Posterior vena cava (tissue), 2 donors: ENCODE data around the gene LCAT. TPM values are rescaled to one million over a fixed set of nuclear protein-coding genes. Genes with fewer than 3 reads are reported as not detected.

Source experiments
- DNase-seq: peaks from one replicate; pipeline ENCODE4 v3.0.0-alpha.2; 2020; ENCODE audit warnings: low spot score
- intact Hi-C, 2 donors: fragments of 100-400 bp; cut with DNase I; formaldehyde crosslinking; loops; one replicate each; pipeline versions ENCODE4 v1.14.1 to v1.14.2; 2022 to 2023
- total RNA-seq, 2 donors: library from RNA; stranded (reverse); fragmentation: NEBNext Ultra II Directional; extraction: Animal tissue kit (Norgen Biotek cat#: 25700); gene quantifications; one replicate each; pipeline ENCODE4 v1.2.1, GENCODE V29; 2021
- donor health status: DM: yes; HTN: yes; CAD: no.
- donor health status: DM: yes; HTN: yes; CAD: no.

The LCAT gene
- total RNA-seq, 2 donors from 2014 or later, result 19.2 to 29.8 TPM

DNA sequence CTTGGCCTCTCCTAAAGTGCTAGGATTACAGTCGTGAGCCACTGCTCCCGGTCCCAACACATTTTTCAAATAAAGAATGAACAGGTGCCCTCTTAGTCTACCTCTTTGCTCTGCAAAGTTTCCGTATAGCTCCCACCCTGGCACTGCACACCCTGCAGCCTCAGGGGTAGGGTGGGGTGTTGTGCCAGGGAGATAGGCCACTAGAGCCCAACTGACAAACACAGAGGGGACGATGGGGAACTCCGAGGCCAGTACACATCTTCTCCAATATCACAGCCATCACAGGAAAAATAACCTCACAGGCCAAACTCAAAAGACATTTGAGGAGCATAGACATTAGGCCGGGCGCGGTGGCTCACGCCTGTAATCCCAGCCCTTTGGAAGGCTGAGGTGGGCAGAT lies 27.2 kb upstream of the LCAT start:
- DNase-seq, result no peak

DNA sequence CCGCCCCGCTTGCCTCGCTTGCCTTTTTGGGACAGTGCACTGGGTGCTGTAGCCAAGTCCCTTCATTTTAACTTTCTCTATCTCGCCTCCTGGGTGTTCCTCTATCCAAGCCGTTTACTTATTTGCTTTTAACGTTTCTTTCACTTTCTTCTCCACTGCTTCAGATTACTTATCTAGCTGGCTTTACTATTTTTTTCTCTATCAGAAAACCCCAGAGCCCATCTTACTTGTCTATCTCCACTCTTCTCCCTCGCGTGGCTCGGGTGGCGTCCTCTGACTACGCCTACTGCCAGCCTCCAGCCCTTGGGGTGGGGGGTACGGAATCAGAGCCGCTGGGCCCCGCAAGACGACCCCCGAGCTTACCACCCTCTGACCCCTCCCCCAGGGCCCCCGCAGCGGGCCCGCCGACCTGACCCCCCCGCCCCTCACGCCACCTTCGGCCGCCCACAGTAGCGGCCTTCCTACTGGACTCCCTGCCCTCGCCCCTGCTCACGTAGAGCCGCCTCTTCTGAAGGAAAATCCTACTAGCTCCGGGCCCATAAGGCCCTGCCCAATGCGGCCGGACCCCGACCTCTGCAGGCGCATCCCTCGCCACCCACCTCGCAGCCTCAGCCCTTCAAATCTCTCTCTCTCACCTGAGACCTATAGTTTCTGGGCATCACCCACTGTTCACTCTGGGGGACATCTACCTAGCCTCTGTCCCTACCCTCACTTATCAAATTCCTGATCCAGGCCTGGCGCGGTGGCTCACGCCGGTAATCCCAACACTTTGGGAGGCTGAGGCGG lies 25.5 kb upstream of the LCAT start:
- intact Hi-C loops, result no loop called here
- DNase-seq, result no peak

More for the DNA sequence above, 27.2 kb upstream of the LCAT start:
- intact Hi-C loops, result no loop called here

DNA sequence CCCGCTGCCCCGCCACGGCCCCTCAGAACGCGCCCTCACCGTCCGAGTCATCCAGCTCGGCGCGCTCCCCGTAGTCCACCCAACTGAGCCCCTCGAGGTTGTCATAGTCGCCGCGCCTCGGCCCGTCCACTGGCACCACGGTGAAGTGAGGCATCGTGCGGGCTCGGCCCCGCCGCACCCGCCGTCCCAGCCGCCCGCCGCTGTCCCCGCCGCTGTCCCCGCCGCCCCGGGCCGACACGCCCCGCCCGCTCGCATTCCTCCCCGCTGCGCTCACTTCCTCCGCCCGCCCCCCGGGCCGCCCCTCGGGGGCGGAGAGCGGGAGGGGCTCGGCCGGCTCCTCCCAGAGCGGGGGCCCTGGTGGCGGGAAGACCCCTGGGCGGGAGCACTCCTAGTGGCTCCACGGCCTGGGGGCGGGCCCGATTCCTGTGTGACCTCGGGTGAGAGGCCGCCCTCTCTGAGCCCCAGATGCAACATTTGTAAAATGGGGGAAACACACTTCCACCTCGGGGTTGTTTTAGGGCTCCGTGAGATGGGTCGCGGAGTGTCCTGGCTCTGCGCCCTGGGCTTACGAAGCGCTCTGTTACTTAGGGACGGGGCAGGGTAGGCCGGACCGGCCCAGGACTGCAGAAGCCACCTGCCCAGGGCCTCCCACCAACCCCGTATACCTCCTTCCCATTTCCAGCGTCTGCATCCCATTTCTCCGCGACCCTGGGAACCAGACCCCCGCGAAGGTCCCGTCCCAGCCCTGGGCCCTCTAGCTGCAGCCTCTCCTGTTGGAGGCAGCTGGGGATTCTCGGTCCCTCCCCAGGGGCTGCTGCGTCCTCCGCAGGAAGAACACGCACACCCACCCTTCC lies 24.7 kb upstream of the LCAT start, which contains the start of gene SLC12A4:
Gene SLC12A4, minus strand, starts transcription at position 238 of the 854 bp plus-strand sequence. Its CDS starts 84 bp downstream, at position 154.
- intact Hi-C loops, result no loop called here
- DNase-seq, result peak; percentile 96

DNA sequence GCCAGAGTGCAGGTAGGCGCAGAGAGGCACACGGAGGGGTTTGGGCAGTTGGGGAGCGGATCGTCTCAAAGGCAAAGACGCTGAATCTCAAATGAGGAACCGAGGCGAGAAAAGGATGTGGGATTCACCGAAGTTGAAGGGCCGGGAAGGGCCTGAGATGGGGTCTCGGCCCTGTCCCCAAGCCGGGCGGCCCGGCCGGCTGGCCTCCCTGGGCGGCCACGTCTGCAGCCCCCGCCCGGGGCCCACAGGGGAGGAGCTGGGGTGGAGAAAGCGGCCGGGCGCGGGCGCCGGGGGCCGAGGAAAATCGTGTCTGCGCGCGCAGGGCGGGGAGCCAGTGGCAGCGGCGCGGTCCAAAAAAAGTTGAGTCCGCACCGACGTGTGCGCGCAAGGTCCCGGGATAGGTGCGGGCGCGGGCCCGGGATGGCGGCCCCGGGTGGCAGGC lies 24.1 kb upstream of the LCAT start:
- no peak for DNase-seq
- intact Hi-C loops, result no loop called here

DNA sequence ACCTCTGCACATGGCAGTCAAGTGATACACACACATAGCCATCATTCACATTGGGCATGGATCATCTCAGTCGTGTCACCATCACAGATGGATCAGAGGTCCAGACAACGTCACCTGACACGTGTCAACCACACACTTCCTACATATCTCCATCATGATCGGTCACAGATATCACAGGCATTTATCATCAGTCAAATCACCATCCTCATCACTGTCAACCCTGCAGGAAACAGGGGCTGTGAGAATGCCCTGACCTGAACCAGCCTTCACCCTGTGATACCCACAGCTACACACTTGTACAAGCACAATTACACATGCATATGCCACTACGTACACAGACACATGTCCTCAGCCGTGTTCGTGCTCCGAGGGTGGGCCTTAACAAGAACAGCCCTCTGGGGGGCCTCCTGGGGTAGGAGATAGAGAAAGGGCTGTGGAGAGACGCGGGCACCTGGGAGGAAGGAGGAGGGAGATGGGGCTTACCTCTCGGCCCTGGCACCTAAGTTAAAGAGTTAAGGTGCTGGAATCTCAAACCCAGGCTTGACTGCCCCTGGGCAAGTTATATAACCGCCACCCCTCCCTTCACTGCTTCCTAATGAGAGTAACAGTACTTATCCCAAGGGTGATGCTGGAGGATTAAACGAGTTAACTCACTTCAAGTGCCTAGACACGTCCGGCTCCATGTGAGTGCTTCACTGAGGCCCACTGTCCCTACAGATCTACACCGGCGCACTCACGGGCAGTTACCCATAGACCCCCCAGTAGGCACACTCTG lies 23.4 kb upstream of the LCAT start:
- intact Hi-C loops, result no loop called here

DNA sequence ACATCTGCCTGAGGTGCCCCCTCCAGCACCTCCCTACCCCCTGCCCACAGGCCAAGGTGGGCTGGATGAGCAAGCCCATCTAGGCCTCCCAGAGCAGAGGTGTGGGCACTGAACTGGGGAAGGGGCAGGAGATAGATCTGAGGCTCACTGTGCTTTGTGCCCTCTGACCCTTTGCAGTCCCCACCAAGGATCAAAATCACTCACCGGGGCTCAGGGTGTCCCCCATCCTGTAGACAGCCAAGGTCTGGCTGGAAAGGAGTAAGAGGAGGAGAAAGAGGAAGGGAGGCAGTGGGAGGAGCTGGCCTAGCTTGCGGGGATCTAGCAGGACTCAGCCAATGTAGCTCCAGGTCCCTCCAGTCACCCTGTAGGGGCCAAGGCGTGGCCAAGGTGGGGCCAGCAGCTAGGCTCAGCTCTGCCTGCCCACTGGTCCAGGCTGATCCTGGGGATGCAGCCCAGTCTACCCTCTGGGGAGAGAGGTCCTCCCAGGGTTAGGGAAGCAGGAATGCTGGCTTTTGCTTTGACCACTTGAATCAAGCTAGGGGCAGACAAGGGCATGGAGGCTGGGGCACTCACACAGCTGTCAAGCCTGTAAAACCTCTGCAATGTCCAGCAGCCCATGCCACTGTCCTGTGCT lies 22.7 kb upstream of the LCAT start:
- intact Hi-C loops, result no loop called here
- DNase-seq, result no peak

More for the DNA sequence above, 23.4 kb upstream of the LCAT start:
- DNase-seq, result no peak

DNA sequence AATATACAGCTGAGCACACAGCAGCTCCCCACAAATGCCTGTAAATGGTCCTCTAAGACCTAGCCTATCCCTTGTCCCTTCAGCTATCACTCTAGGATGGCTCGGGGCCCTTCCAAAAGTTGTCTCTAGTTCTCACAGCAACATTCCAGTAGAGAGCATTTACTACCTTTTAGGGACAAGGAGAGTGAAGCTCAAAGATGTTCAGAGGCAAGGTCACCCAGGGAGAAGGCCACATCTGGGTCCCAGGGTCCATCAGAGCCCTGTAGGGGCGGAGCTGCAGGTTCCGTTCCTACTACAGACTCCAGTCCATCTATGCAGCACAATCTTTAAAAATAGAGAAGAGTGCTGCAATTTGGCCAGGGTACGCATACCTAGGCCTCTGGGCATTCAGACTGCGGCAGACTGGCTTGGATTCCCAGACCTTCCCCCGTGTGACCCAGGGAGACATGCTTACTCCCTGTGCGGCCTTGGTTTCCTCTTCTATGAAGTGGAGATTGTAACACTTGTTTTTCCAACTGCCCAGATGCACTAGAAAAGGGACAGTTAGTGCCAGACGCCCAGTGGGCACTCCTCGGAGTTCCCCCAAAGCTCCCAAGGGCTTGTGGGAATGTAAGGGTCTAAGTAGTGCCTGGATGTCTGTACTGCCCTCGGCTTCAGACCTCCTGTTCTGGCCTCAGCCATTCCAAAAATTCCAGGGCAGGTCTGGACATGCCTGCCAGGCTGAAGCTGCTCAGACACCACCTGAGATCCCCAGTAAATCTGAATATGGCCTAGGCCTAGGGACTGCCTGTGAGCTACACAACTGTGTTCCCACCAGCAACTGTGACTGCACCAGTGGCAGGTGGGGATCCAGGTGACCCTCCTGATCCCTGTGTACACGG lies 22.0 kb upstream of the LCAT start:
- DNase-seq, result no peak
- intact Hi-C loops, result no loop called here

DNA sequence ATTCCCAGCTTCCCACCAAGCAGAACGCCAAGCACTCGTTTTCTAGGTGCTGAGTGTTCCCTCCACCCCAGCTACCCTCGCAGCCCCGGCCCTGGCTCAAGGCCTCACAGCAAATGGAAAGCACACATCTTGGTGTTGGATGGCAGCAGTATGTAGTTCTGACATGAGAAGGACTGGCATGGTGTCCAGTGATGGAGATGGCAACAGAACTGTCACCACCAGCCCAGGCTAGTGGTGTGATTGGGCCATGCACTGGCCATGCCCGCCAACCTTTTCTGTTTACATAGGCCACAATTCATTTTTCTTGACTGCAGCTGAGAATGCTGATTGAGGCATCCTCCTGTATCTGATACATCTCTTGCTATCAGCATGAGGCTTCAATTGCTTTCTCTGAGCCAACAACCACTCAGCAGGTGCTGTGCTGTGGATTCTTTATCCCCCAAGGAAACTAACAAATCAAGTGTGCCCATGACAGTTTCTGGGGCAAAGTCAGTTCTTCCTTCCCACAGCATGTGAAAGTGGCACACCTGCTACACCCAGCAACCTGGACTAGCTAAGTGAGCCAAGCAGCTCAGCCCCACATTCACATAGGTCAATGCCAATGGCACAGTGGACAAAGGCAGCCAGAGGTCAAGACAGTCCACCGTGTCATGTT lies 20.7 kb upstream of the LCAT start:
- DNase-seq, result no peak
- intact Hi-C loops, result no loop called here

DNA sequence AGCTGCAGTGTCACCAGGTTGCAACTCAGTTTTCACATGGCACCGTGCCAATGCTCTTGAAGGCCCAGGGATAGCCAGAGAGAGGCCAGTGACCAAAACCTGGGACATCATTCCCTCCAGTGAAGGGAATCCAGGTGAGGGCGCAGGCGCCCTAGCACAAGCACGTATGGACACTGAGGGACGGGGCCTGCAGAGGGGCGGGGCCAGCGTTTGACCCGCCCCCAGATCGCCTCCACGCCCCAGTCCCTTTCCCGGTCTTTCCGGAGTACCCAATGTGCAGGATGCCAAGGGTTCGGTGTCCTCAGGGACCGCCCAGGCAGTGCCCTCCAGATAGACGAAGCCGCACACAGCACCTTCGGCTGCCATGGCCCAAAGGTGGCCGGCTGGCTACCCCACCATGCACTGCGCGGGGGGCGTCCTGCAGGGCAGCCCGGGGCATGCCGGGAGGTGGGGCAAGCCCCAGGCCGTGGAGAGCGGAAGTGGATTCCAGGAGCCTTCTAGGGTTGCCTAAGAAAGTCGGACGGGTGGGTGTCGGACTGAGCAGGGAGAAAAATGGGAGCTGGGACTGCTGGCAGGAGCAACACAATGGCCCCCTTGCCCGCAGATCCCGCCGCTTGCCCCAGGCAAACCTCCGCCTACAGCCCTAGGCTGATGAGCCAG lies 19.9 kb upstream of the LCAT start:
- no peak for DNase-seq
- intact Hi-C loops, result no loop called here

DNA sequence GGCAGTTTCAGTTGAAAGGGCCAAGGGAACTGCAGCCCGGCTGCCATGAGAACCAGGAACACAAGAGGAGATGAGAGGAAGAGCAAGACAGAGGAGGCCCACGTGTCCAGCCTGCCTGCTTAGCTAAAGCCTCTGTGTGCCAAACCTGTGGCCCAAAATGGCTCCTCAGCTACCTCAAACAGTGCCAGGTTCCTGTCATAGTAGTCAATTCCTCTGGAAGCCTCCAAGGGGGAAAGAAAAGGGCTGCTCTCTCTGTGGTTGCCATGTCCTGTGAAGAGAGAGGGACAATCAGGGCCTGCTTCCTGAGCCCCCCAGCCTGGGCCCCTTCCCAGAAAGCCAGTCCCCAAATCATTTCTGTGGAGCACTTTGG lies 19.4 kb upstream of the LCAT start:
- DNase-seq, result no peak
- intact Hi-C loops, result no loop called here

DNA sequence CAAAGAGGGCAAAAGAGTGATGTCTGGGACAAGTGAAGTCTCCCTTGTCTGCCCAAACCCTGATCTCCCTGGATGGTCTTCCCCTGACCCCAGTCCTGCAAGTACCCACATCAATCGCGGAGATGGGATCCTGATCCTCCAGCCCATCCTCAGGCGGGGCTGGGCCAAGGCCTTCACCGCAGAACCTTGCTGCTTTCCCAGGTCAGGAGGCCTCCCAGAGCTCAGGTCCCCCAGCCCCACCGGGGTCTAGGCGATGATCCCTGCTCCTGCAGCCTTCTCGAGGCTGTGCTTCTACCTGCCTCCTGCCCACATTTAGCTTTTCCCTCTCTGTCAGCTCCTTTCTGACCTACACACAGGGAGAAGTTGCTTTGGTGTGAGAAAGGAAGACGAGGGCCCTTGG lies 18.2 kb upstream of the LCAT start:
- intact Hi-C loops, result no loop called here
- DNase-seq, result no peak

DNA sequence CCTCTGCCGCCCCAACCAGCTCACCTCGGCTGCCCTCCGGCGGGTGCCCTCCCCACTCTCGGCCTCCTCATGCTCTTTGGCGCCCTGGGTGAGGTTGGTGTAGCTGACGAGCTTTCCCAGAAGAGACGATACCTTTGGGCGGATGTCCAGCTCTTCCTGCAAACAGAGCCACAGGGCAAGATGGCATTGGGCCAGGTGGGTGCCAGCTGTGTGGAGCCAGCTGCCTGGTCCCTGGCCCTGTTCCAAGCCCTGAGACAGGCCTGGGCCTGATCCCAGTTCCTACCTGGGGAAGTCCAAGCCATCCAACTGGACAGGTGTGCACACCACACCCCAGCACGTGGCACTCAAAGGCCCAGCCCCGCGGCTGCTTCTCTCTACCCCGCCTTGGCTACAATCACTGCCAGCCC lies 17.6 kb upstream of the LCAT start:
- DNase-seq, result no peak
- intact Hi-C loops, result no loop called here

DNA sequence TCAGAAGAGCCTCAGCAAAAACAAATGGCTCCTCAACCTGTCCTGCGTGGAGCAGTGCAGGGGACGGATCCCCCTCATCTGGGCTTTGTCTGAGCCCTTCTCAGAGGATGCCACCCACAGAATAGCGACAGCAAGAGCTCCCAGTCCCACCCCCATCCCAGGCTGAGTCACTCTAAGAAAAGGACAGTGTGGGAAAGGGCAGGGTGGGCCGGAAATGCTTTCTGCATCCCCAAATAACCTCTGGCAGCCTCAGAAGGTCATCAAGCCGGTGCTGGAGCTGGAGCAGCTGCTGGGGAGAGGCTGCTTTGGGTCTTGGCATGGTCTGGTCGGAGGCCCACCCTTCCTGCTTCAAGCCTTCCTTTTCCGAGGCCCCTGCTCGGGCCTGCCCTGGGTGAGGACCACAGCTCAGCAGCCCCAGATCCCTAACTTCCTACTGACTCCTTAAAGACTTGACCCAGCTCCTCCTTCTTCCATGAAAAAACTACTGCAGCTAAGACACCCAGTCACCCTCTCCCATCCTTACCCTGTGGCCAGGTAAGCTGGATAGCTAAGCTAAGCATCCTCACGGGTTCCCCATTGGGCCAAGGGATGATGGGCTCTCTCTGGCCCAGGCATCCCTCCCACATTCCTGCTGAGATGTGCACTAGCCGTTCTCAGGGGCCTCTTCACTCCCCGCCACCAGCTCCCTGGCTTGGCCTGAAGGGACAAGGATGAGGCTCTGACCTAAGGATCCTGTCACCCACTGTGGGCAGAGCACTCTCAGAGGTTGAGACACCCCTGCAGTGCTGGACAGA lies 15.8 kb upstream of the LCAT start:
- peak; percentile 94 for DNase-seq
- intact Hi-C loops, result no loop called here

DNA sequence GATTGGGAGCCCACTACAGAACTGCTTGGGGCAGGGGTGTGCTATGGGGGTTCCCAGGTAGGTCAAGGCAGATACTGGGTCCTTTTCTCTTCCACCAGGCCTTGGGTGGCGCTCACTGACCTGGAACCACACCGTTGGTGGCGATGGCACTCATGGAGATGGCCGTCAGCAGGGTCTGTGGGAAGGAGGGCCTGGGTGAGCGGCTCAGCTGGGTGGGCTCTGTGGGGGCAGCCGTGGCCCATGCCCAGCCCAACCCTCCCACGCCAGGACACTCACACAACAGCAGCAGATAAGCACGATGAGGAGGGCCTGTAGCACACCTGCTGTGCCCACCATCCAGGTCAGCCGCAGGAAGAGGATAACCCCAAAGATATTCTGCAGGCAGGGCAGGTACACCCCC lies 13.7 kb upstream of the LCAT start:
- intact Hi-C loops, result no loop called here
- DNase-seq, result no peak

DNA sequence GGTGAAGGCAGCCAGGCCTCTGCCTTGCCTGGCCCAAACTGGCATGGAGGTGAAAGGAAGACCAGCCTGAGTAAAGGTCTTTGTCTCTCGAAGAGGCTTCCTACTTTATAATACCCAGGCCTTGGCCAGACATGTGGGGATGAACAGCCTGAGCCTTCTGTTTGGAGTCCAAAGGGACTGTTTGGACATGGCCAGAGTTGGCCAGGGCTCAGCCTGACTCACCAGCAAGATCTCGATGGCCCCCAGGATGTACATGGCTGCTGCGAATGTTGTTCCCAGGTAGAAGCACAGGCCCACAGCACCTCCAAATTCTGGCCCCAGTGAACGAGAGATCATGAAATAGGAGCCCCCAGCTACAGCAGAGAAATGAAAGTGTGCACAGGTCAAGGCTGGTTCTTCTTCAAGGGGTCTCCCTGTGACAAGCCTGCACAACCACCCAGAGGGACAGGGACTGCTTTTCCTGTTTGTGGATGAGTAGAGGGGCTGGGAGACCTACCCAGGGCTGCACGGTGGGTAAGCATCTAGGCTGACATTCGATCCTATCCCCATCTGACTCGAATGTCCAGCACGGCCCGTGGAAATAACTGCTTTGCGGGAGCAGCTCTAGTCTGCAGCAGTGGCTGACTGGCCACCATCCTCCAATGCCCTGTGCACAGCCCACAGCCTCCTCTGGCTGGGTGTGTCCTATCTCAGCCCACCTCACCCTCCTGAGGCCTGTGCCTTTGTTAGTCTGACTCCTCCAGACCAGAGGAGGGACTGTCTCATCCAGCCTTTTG lies 10.7 kb upstream of the LCAT start:
- DNase-seq, result no peak

More for the DNA sequence above, 10.7 kb upstream of the LCAT start:
- intact Hi-C loops, result no loop called here
